HepG2 (cell line): ENCODE results near the gene FAS. TPM values are rescaled to one million over a fixed set of nuclear protein-coding genes. Genes with fewer than 3 reads are reported as not detected.

Source experiments
- ATAC-seq: fragments of 200-7000 bp; cut with Tn5 transposase; 3 replicates; pipeline ENCODE4 v1.9.1; 2020; ENCODE audit warnings: mild to moderate bottlenecking, moderate library complexity
- BruUV-seq: library from RNA; stranded (reverse); fragments of 400-500 nt; replicated peaks from 2 replicates; lab custom pipeline; 2021; lab: Mats Ljungman, UMichigan
- CTCF ChIA-PET: fragments of 300-600 bp; formaldehyde crosslinking; extraction: SDS; loops from one replicate; lab custom pipeline; 2021; ENCODE audit warnings: low total read pairs, inconsistent platforms, low intra/inter-chr PET ratio; lab: Yijun Ruan, JAX
- POLR2A ChIA-PET: fragments of 350-600 bp; sonication (Branson Sonifier 250); formaldehyde crosslinking; loops from one replicate; lab custom pipeline; 2020; ENCODE audit warnings: antibody characterized with exemption, inconsistent platforms; lab: Yijun Ruan, JAX
- DNase-seq: peaks from one replicate; pipeline ENCODE4 v3.0.0-alpha.2; 2015; ENCODE audit warnings: low spot score
- FAIRE-seq: peaks from 3 replicates; lab custom pipeline; 2011; peaks lifted over from hg19 to GRCh38; lab: Jason Lieb, UNC
- H2AFZ ChIP-seq: one replicate; pipeline ENCODE4 v1.6.1; 2011; ENCODE audit warnings: low read length, inconsistent platforms
- H3K27ac ChIP-seq: fragments of 300-600 bp; 3 replicates; pipeline ENCODE4 v1.8.0; 2011; ENCODE audit warnings: mixed run types, mild to moderate bottlenecking, mixed read lengths, low read length, inconsistent platforms; ENCODE audit not compliant: insufficient read depth; ENCODE audit errors: extremely low read length
- H3K27me3 ChIP-seq, 2 experiments: fragments of 200-600 bp in 1 of 2; 2 replicates in 1 of 2; 3 replicates in 1 of 2; pipeline versions ENCODE4 v1.6.0 to v1.8.0; 2011; ENCODE audit warnings: low read length in 2 of 2, mild to moderate bottlenecking in 2 of 2, moderate library complexity in 2 of 2, inconsistent platforms in 1 of 2; ENCODE audit not compliant: insufficient read depth in 2 of 2, control insufficient read depth in 1 of 2
- H3K36me3 ChIP-seq, 2 experiments: fragments of 200-600 bp in 1 of 2; replicated peaks in 1 of 2; 2 replicates in 1 of 2; 3 replicates in 1 of 2; pipeline versions ENCODE4 v1.5.1 to v1.8.0; 2011; ENCODE audit warnings: low read length in 2 of 2, inconsistent platforms in 1 of 2; ENCODE audit not compliant: insufficient read depth in 2 of 2, control insufficient read depth in 1 of 2
- H3K4me1 ChIP-seq: 2 replicates; pipeline ENCODE4 v1.5.1; 2012; ENCODE audit warnings: low read length, inconsistent platforms; ENCODE audit not compliant: insufficient read depth
- H3K4me2 ChIP-seq: 2 replicates; pipeline ENCODE4 v1.6.0; 2011; ENCODE audit warnings: low read depth, low read length, inconsistent platforms
- H3K4me3 ChIP-seq, 3 experiments: fragments of 200-600 bp in 1 of 3; sonication (generic), shearing (Covaris generic) in 1 of 3; replicated peaks in 1 of 3; 2 replicates each; pipeline ENCODE4 v1.5.1; 2011 to 2016; ENCODE audit warnings: low read length in 3 of 3, inconsistent platforms in 2 of 3, low read depth in 2 of 3, mild to moderate bottlenecking in 2 of 3, control low read depth in 1 of 3, mixed read lengths in 1 of 3; ENCODE audit not compliant: insufficient read depth in 1 of 3
- H3K79me2 ChIP-seq: one replicate; pipeline ENCODE4 v1.6.1; 2011; ENCODE audit warnings: low read length, inconsistent platforms; ENCODE audit not compliant: insufficient read depth
- H3K9ac ChIP-seq: 2 replicates; pipeline ENCODE4 v1.6.0; 2011; ENCODE audit warnings: mild to moderate bottlenecking, low read depth, low read length, inconsistent platforms; ENCODE audit not compliant: insufficient read depth
- H3K9me3 ChIP-seq: 2 replicates; pipeline ENCODE4 v1.5.1; 2012; ENCODE audit warnings: mild to moderate bottlenecking, low read length
- H4K20me1 ChIP-seq: 2 replicates; pipeline ENCODE4 v1.6.0; 2011; ENCODE audit warnings: inconsistent platforms, mild to moderate bottlenecking, low read length, moderate library complexity; ENCODE audit not compliant: insufficient read depth
- BORCS8-MEF2B ChIP-seq: sonication (generic); formaldehyde crosslinking; IDR thresholded peaks from 2 replicates; pipeline ENCODE4 v1.8.0; 2022; ENCODE audit warnings: mild to moderate bottlenecking, missing genetic modification reagents
- CEBPG ChIP-seq: IDR thresholded peaks from 2 replicates; pipeline ENCODE4 v1.6.1; 2016
- CENPX ChIP-seq: sonication (generic); formaldehyde crosslinking; IDR thresholded peaks from 2 replicates; pipeline ENCODE4 v1.9.0; 2021; ENCODE audit warnings: mild to moderate bottlenecking, missing genetic modification reagents, moderate library complexity
- EED ChIP-seq: sonication (generic); formaldehyde crosslinking; IDR thresholded peaks from 2 replicates; pipeline ENCODE4 v1.5.0; 2020; ENCODE audit warnings: mild to moderate bottlenecking, missing genetic modification reagents
- HNRNPH1 ChIP-seq: fragments of 200-400 bp; formaldehyde crosslinking; optimal IDR thresholded peaks from 2 replicates; pipeline ENCODE3; 2017; ENCODE audit warnings: mild to moderate bottlenecking, low read depth, low read length
- ISL2 ChIP-seq: sonication (generic); formaldehyde crosslinking; IDR thresholded peaks from 2 replicates; pipeline ENCODE4 v1.5.0; 2020; ENCODE audit warnings: missing genetic modification reagents
- MLLT10 ChIP-seq: sonication (generic); formaldehyde crosslinking; IDR thresholded peaks from 2 replicates; pipeline ENCODE4 v1.4.0; 2020; ENCODE audit warnings: missing genetic modification reagents
- MXD4 ChIP-seq: IDR thresholded peaks from 2 replicates; pipeline ENCODE4 v1.6.1; 2016; ENCODE audit warnings: mild to moderate bottlenecking, missing biosample characterization, missing genetic modification reagents
- NR3C1 ChIP-seq: sonication (generic); formaldehyde crosslinking; IDR thresholded peaks from 2 replicates; pipeline ENCODE4 v1.4.0; 2020; ENCODE audit warnings: missing genetic modification reagents
- PRPF4 ChIP-seq: fragments of 200-400 bp; formaldehyde crosslinking; IDR thresholded peaks from 2 replicates; pipeline ENCODE4 v1.6.1; 2016; ENCODE audit warnings: low read length, low read depth; ENCODE audit not compliant: poor library complexity, severe bottlenecking
- REXO4 ChIP-seq: sonication (generic); formaldehyde crosslinking; IDR thresholded peaks from 2 replicates; pipeline ENCODE4 v1.8.0; 2022; ENCODE audit warnings: missing genetic modification reagents, mild to moderate bottlenecking, borderline replicate concordance
- SMC3 ChIP-seq: IDR thresholded peaks from 2 replicates; pipeline ENCODE4 v1.6.1; 2011; ENCODE audit warnings: low read length, improper control_type of control experiment
- SOX6 ChIP-seq, 2 experiments: fragments of 450-650 bp in 1 of 2; sonication (generic) in 1 of 2; formaldehyde crosslinking in 1 of 2; IDR thresholded peaks; 2 replicates each; pipeline versions ENCODE4 v1.4.0 to v1.6.1; 2017 to 2020; ENCODE audit warnings: antibody characterized with exemption in 1 of 2, mild to moderate bottlenecking in 1 of 2, missing genetic modification reagents in 1 of 2
- U2AF1 ChIP-seq: fragments of 200-400 bp; formaldehyde crosslinking; optimal IDR thresholded peaks from 2 replicates; pipeline ENCODE3; 2017; ENCODE audit warnings: mild to moderate bottlenecking, low read depth, low read length
- ZNF136 ChIP-seq: sonication (generic); formaldehyde crosslinking; IDR thresholded peaks from 2 replicates; pipeline ENCODE4 v1.8.1; 2022; ENCODE audit warnings: low read depth, mild to moderate bottlenecking, moderate library complexity, missing genetic modification reagents
- ZNF264 ChIP-seq: sonication (generic); formaldehyde crosslinking; IDR thresholded peaks from 2 replicates; pipeline ENCODE4 v1.4.0; 2020; ENCODE audit warnings: missing genetic modification reagents
- ZNF337 ChIP-seq: sonication (generic); formaldehyde crosslinking; IDR thresholded peaks from 2 replicates; pipeline ENCODE4 v1.5.1; 2020; ENCODE audit warnings: missing genetic modification reagents, low read depth, mild to moderate bottlenecking, borderline replicate concordance
- ZNF7 ChIP-seq: IDR thresholded peaks from 2 replicates; pipeline ENCODE4 v1.6.1; 2016; ENCODE audit warnings: missing biosample characterization, missing genetic modification reagents
- ZNF816 ChIP-seq: sonication (generic); formaldehyde crosslinking; IDR thresholded peaks from 2 replicates; pipeline ENCODE4 v1.8.0; 2022; ENCODE audit warnings: missing genetic modification reagents, mild to moderate bottlenecking, borderline replicate concordance
- WGBS: methylation state at CpG from one replicate; pipeline ENCODE4 v1.1.6; 2017; ENCODE audit warnings: low lambda C conversion rate; 5-methylcytosine and 5-hydroxymethylcytosine counted together
- in situ Hi-C: cut with HindIII; loops from 2 replicates; pipeline ENCODE4 v1.10.0; 2017; ENCODE audit warnings: low pct_unique_long_range_greater_than_20kb; ENCODE audit not compliant: extremely low pct_ligation_motif_present
- intact Hi-C: fragments of 100-400 bp; cut with micrococcal nuclease; formaldehyde crosslinking; loops from one replicate; pipeline ENCODE4 v1.10.0; 2022; ENCODE audit not compliant: unreplicated experiment
- polyA plus RNA-seq, 8 experiments: library from polyadenylated mRNA; depleted of rRNA in 3 of 8; stranded (reverse) in 7 of 8; unstranded in 1 of 8; fragments of >200 nt; fragmentation: Illumina TruSeq in 4 of 8; extraction: Trizol in 4 of 8; gene quantifications; 2 replicates each; pipeline versions ENCODE4 v1.2.1 to v1.2.3, GENCODE V29; 2011 to 2016; ENCODE audit warnings: low read depth in 4 of 8, missing spikeins in 1 of 8, mixed read lengths in 1 of 8; ENCODE audit not compliant: insufficient read depth in 1 of 8
- total RNA-seq, 5 experiments: library from RNA; depleted of rRNA; stranded (reverse); fragments of >200 nt; fragmentation: Illumina TruSeq; extraction: Trizol; gene quantifications; 2 replicates each; pipeline ENCODE4 v1.2.3, GENCODE V29; 2016; ENCODE audit warnings: low read depth in 1 of 5
- TF ChIP-seq, protein P1 (sequence below): sonication (generic); formaldehyde crosslinking; IDR thresholded peaks from 2 replicates; pipeline ENCODE4 v1.4.0; 2020; ENCODE audit warnings: mild to moderate bottlenecking, missing genetic modification reagents
- TF ChIP-seq, protein P2 (sequence below): sonication (generic); formaldehyde crosslinking; IDR thresholded peaks from 2 replicates; pipeline ENCODE4 v1.5.0; 2020; ENCODE audit warnings: mild to moderate bottlenecking, missing genetic modification reagents
- TF ChIP-seq, protein P3 (sequence below): IDR thresholded peaks from 2 replicates; pipeline ENCODE4 v1.6.1; 2016; ENCODE audit warnings: low read depth, control low read depth

The FAS gene
- total and polyA plus RNA-seq, 2 of the 13 experiments (the other 11 are each of a cell fraction or from before 2014, with no cell fraction given) = 5.9 to 17.9 TPM

DNA sequence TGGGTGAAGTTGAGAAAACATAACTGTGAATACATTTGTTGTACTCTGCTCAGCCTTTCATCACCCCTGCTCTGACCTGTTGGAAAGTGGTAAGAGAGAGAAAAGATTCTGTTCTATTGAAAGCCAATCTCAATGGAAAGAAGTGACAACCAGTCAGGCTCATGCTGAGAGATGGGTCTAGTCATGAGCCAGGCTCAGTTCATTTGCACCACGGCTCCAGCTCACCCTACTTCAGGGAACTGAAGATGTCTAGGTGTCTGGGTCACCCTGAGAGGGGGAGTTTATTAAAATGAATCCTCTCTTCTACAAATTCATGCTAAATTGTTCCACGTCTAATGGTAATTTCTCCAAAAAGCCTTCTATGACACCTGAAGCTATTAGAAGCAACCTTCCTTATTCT is 12.1 kb upstream of the FAS start (continued):
- TF ChIP-seq ZNF816 (CRISPR knock-in tag) (no peak), CEBPG (CRISPR knock-in tag) (no peak), ZNF136 (no peak), CENPX (CRISPR knock-in tag) (no peak), ZNF337 (CRISPR knock-in tag) (no peak), U2AF1 (no peak)

DNA sequence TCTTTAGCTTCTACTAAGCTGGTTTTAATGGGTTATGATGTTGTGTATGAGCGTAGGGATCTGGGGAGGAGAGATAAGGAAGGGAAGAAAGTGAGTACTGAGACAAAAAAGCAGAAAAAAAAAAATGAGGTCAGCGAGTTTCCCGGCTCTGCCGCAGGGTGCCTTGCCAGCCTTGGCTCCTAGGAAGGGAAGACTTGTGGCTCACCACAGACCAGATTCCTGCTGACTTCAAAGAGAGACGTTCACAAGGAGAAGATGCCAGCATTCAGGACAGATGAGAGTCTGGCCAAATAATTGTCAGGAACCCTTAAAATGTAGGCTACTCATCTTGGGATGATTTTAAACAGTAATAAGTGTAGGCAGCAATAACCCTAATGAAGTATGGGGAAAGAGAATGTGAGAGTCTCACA is 11.4 kb upstream of the FAS start:
- ATAC-seq (no peak), DNase-seq (no peak), FAIRE-seq (no peak)
- Histone ChIP-seq H3K36me3 (no peaks in the 10 kb centered on the region), H3K27ac (no peak overlapping the region), H3K4me2 (no peak overlapping the region), H3K79me2 (no peaks in the 10 kb centered on the region), H3K4me3 (no peak overlapping the region), H3K4me1 (peaks cover 25% of the 10 kb centered on the region), H2AFZ (no peak overlapping the region), H3K9ac (no peak overlapping the region), H4K20me1 (no peaks in the 10 kb centered on the region), H3K27me3 (no peaks in the 10 kb centered on the region), H3K9me3 (no peaks in the 10 kb centered on the region)
- in situ Hi-C loops (no loop called here), intact Hi-C loops (no loop called here)
- BruUV-seq = no TSS peak
- POLR2A ChIA-PET = no interaction called here
- WGBS = 88% methylated on average over 5 of the region's 5 CpGs
- CTCF ChIA-PET = no interaction called here
- no peak for TF ChIP-seq REXO4 (CRISPR knock-in tag)
- no peak for TF ChIP-seq HNRNPH1
- no peak for TF ChIP-seq ZNF264
- TF ChIP-seq, protein P1, sequence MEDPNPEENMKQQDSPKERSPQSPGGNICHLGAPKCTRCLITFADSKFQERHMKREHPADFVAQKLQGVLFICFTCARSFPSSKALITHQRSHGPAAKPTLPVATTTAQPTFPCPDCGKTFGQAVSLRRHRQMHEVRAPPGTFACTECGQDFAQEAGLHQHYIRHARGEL (CRISPR knock-in tag) = no peak
- TF ChIP-seq, protein P2, sequence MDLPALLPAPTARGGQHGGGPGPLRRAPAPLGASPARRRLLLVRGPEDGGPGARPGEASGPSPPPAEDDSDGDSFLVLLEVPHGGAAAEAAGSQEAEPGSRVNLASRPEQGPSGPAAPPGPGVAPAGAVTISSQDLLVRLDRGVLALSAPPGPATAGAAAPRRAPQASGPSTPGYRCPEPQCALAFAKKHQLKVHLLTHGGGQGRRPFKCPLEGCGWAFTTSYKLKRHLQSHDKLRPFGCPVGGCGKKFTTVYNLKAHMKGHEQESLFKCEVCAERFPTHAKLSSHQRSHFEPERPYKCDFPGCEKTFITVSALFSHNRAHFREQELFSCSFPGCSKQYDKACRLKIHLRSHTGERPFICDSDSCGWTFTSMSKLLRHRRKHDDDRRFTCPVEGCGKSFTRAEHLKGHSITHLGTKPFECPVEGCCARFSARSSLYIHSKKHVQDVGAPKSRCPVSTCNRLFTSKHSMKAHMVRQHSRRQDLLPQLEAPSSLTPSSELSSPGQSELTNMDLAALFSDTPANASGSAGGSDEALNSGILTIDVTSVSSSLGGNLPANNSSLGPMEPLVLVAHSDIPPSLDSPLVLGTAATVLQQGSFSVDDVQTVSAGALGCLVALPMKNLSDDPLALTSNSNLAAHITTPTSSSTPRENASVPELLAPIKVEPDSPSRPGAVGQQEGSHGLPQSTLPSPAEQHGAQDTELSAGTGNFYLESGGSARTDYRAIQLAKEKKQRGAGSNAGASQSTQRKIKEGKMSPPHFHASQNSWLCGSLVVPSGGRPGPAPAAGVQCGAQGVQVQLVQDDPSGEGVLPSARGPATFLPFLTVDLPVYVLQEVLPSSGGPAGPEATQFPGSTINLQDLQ = no peak
- no peak for TF ChIP-seq SOX6 (IDR thresholded peaks at IDR 0.05)
- TF ChIP-seq SOX6 (CRISPR knock-in tag; IDR thresholded peaks at IDR 0.05) = no peak
- TF ChIP-seq MXD4 (CRISPR knock-in tag) = no peak
- TF ChIP-seq ZNF7 = no peak
- no peak for TF ChIP-seq PRPF4
- TF ChIP-seq, protein P3, sequence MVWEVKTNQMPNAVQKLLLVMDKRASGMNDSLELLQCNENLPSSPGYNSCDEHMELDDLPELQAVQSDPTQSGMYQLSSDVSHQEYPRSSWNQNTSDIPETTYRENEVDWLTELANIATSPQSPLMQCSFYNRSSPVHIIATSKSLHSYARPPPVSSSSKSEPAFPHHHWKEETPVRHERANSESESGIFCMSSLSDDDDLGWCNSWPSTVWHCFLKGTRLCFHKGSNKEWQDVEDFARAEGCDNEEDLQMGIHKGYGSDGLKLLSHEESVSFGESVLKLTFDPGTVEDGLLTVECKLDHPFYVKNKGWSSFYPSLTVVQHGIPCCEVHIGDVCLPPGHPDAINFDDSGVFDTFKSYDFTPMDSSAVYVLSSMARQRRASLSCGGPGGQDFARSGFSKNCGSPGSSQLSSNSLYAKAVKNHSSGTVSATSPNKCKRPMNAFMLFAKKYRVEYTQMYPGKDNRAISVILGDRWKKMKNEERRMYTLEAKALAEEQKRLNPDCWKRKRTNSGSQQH (CRISPR knock-in tag) = no peak
- no peak for TF ChIP-seq NR3C1
- TF ChIP-seq BORCS8-MEF2B (CRISPR knock-in tag) = no peak
- TF ChIP-seq ISL2 (CRISPR knock-in tag) = no peak
- no peak for TF ChIP-seq SMC3
- TF ChIP-seq MLLT10 = no peak
- TF ChIP-seq EED (CRISPR knock-in tag) = no peak
